Effector memory CD4-positive, alpha-beta T cell (primary cell): ENCODE data around the gene RPS6KC1.
"Not testable (repeated sequence)": the region's sequence is repeated elsewhere in the genome, so short reads cannot be mapped to it uniquely, and the experiment has no call there.

ENCODE experiments used
- DNase-seq, 3 donors: peaks; one replicate each; pipeline ENCODE4 v3.0.0-alpha.2; 2020
- H3K27ac ChIP-seq: 2 replicates; pipeline ENCODE4 v1.7.0; 2013; ENCODE audit warnings: mild to moderate bottlenecking, low read length, moderate library complexity; ENCODE audit not compliant: insufficient read depth, poor library complexity, severe bottlenecking
- H3K27me3 ChIP-seq: replicated peaks from 2 replicates; pipeline ENCODE4 v1.7.0; 2013; ENCODE audit warnings: mild to moderate bottlenecking, low read length; ENCODE audit not compliant: insufficient read depth, control insufficient read depth, poor library complexity, severe bottlenecking
- H3K36me3 ChIP-seq: 2 replicates; pipeline ENCODE4 v1.7.0; 2013; ENCODE audit warnings: mild to moderate bottlenecking, low read length, moderate library complexity; ENCODE audit not compliant: control insufficient read depth, insufficient read depth
- H3K4me1 ChIP-seq: 2 replicates; pipeline ENCODE4 v1.7.0; 2013; ENCODE audit warnings: low read length, mild to moderate bottlenecking; ENCODE audit not compliant: control insufficient read depth, insufficient read depth, poor library complexity, severe bottlenecking
- H3K4me3 ChIP-seq: 2 replicates; pipeline ENCODE4 v1.7.0; 2013; ENCODE audit warnings: low read length, low read depth, mild to moderate bottlenecking; ENCODE audit not compliant: insufficient read depth, poor library complexity, severe bottlenecking
- H3K9me3 ChIP-seq: 2 replicates; pipeline ENCODE4 v1.7.0; 2013; ENCODE audit warnings: mild to moderate bottlenecking, low read length, moderate library complexity; ENCODE audit not compliant: control insufficient read depth

RPS6KC1 gene

GRCh38 chr1:213136190-213136917 is 85.3 kb downstream of the RPS6KC1 start:
- Histone ChIP-seq H3K9me3 (no peaks in the 10 kb centered on the region), H3K27ac (no peak overlapping the region), H3K36me3 (no peaks in the 10 kb centered on the region), H3K4me1 (no peaks in the 10 kb centered on the region), H3K27me3 (no peaks in the 10 kb centered on the region), H3K4me3 (no peak overlapping the region)
- DNase-seq, result no peak

GRCh38 chr1:213138391-213138790 is 87.3 kb downstream of the RPS6KC1 start:
- H3K27ac ChIP-seq, result no peak overlapping the region
- H3K9me3 ChIP-seq, result no peaks in the 10 kb centered on the region
- H3K4me3 ChIP-seq, result no peak overlapping the region
- no peaks in the 10 kb centered on the region for H3K27me3 ChIP-seq
- no peak for DNase-seq
- no peaks in the 10 kb centered on the region for H3K4me1 ChIP-seq
- no peaks in the 10 kb centered on the region for H3K36me3 ChIP-seq

GRCh38 chr1:213138892-213139291 is 87.9 kb downstream of the RPS6KC1 start:
- no peak overlapping the region for H3K4me3 ChIP-seq
- H3K9me3 ChIP-seq, result no peaks in the 10 kb centered on the region
- H3K27ac ChIP-seq, result no peak overlapping the region
- no peaks in the 10 kb centered on the region for H3K36me3 ChIP-seq
- H3K4me1 ChIP-seq, result no peaks in the 10 kb centered on the region
- no peak for DNase-seq
- H3K27me3 ChIP-seq, result no peaks in the 10 kb centered on the region

GRCh38 chr1:213148905-213149304 is 97.9 kb downstream of the RPS6KC1 start:
- Histone ChIP-seq H3K4me3 (no peak overlapping the region), H3K4me1 (no peaks in the 10 kb centered on the region), H3K36me3 (no peaks in the 10 kb centered on the region), H3K9me3 (no peaks in the 10 kb centered on the region), H3K27ac (no peak overlapping the region), H3K27me3 (no peaks in the 10 kb centered on the region)
- DNase-seq, result no peak

- not testable (repeated sequence) for H3K4me3 ChIP-seq, H3K27me3 ChIP-seq, DNase-seq, H3K36me3 ChIP-seq, H3K27ac ChIP-seq, H3K4me1 ChIP-seq, H3K9me3 ChIP-seq
Observed at GRCh38 chr1:213150090-213150489, 99.0 kb downstream of the RPS6KC1 start.

GRCh38 chr1:213154056-213154685 is 103.1 kb downstream of the RPS6KC1 start:
- no peaks in the 10 kb centered on the region for H3K4me1 ChIP-seq
- no peaks in the 10 kb centered on the region for H3K36me3 ChIP-seq
- DNase-seq, result no peak
- H3K4me3 ChIP-seq, result no peak overlapping the region
- no peaks in the 10 kb centered on the region for H3K27me3 ChIP-seq
- no peak overlapping the region for H3K27ac ChIP-seq
- no peaks in the 10 kb centered on the region for H3K9me3 ChIP-seq

- Histone ChIP-seq H3K27me3 (no peaks in the 10 kb centered on the region), H3K9me3 (no peaks in the 10 kb centered on the region), H3K4me1 (no peaks in the 10 kb centered on the region), H3K27ac (no peak overlapping the region), H3K36me3 (no peaks in the 10 kb centered on the region), H3K4me3 (no peak overlapping the region)
- DNase-seq, result no peak
Observed at GRCh38 chr1:213159376-213159775, 108.3 kb downstream of the RPS6KC1 start.

- H3K27ac ChIP-seq, H3K4me1 ChIP-seq, H3K4me3 ChIP-seq, DNase-seq, H3K27me3 ChIP-seq, H3K9me3 ChIP-seq, H3K36me3 ChIP-seq: not testable (repeated sequence)
Observed at GRCh38 chr1:213160442-213160841, 109.4 kb downstream of the RPS6KC1 start.

- Histone ChIP-seq H3K4me3 (no peak overlapping the region), H3K36me3 (no peaks in the 10 kb centered on the region), H3K27me3 (no peaks in the 10 kb centered on the region), H3K27ac (no peak overlapping the region), H3K9me3 (no peaks in the 10 kb centered on the region), H3K4me1 (no peaks in the 10 kb centered on the region)
- DNase-seq, result no peak
Observed at GRCh38 chr1:213162338-213162737, 111.3 kb downstream of the RPS6KC1 start.

- no peak for DNase-seq
- H3K27ac ChIP-seq, result no peak overlapping the region
- H3K36me3 ChIP-seq, result no peaks in the 10 kb centered on the region
- H3K4me1 ChIP-seq, result no peaks in the 10 kb centered on the region
- no peak overlapping the region for H3K4me3 ChIP-seq
- H3K27me3 ChIP-seq, result no peaks in the 10 kb centered on the region
- H3K9me3 ChIP-seq, result no peaks in the 10 kb centered on the region
Observed at GRCh38 chr1:213162862-213163261, 111.8 kb downstream of the RPS6KC1 start.
